H1 (cell line): ENCODE data around the gene FBP1. TPM values are rescaled to one million over a fixed set of nuclear protein-coding genes. Genes with fewer than 3 reads are reported as not detected.

Experiments
- CTCF ChIA-PET: fragments of 300-600 bp; sonication (Branson Sonifier 250); formaldehyde crosslinking; loops from one replicate; lab custom pipeline; 2021; ENCODE audit not compliant: partially characterized antibody; lab: Charles Lee
- POLR2A ChIA-PET: fragments of 300-600 bp; sonication (Branson Sonifier 250); formaldehyde crosslinking; loops from one replicate; lab custom pipeline; 2021; ENCODE audit warnings: inconsistent platforms; ENCODE audit not compliant: partially characterized antibody; lab: Charles Lee
- DNase-seq, 2 experiments: peaks; one replicate each; pipeline versions ENCODE4 v3.0.0 to v3.0.0-alpha.2; 2010 to 2022; ENCODE audit warnings: low spot score in 2 of 2, low read depth in 1 of 2, mixed read lengths in 1 of 2
- FAIRE-seq: peaks from 2 replicates; lab custom pipeline; 2011; peaks lifted over from hg19 to GRCh38; lab: Jason Lieb, UNC
- H2AFZ ChIP-seq: 2 replicates; pipeline ENCODE4 v1.8.1; 2012; ENCODE audit warnings: low read length, inconsistent platforms
- H2AK5ac ChIP-seq: 2 replicates; pipeline ENCODE4 v1.6.1; 2013; ENCODE audit warnings: low read depth, low read length
- H2BK120ac ChIP-seq: replicated peaks from 2 replicates; pipeline ENCODE3; 2013; ENCODE audit warnings: low read depth, low read length, inconsistent platforms
- H2BK12ac ChIP-seq: 2 replicates; pipeline ENCODE4 v1.6.1; 2013; ENCODE audit warnings: low read depth, low read length
- H2BK15ac ChIP-seq: 2 replicates; pipeline ENCODE4 v1.6.1; 2013; ENCODE audit warnings: low read length
- H2BK20ac ChIP-seq: 2 replicates; pipeline ENCODE4 v1.6.1; 2013; ENCODE audit warnings: low read length
- H2BK5ac ChIP-seq: 2 replicates; pipeline ENCODE4 v1.6.1; 2013; ENCODE audit warnings: low read depth, low read length
- H3K14ac ChIP-seq: 2 replicates; pipeline ENCODE4 v1.6.1; 2013; ENCODE audit warnings: inconsistent platforms; ENCODE audit not compliant: insufficient read length
- H3K18ac ChIP-seq: 2 replicates; pipeline ENCODE4 v1.6.1; 2013; ENCODE audit warnings: low read length; ENCODE audit errors: extremely low read depth
- H3K23ac ChIP-seq: 2 replicates; pipeline ENCODE4 v1.6.1; 2013; ENCODE audit warnings: inconsistent platforms; ENCODE audit not compliant: insufficient read length
- H3K23me2 ChIP-seq: 2 replicates; pipeline ENCODE4 v1.6.1; 2013; ENCODE audit warnings: low read depth, low read length
- H3K27ac ChIP-seq: 2 replicates; pipeline ENCODE4 v1.6.1; 2011; ENCODE audit warnings: low read depth, low read length, inconsistent platforms
- H3K27me3 ChIP-seq, 4 experiments: replicated peaks in 1 of 4; 1 replicate in 1 of 4; 2 replicates in 3 of 4; pipeline versions ENCODE4 v1.6.1 to v1.8.1; 2011 to 2013; ENCODE audit warnings: low read length in 3 of 4, mild to moderate bottlenecking in 3 of 4, inconsistent platforms in 2 of 4, mixed read lengths in 2 of 4, moderate library complexity in 1 of 4; ENCODE audit not compliant: control insufficient read depth in 3 of 4, insufficient read depth in 3 of 4; ENCODE audit errors: extremely low read depth in 1 of 4
- H3K36me3 ChIP-seq, 4 experiments: 2 replicates each; pipeline versions ENCODE4 v1.6.1 to v1.8.1; 2011 to 2013; ENCODE audit warnings: mild to moderate bottlenecking in 4 of 4, low read length in 3 of 4, moderate library complexity in 2 of 4, control low read depth in 1 of 4, inconsistent platforms in 1 of 4; ENCODE audit not compliant: insufficient read depth in 4 of 4, control insufficient read depth in 2 of 4
- H3K4ac ChIP-seq: replicated peaks from 2 replicates; pipeline ENCODE3; 2013; ENCODE audit warnings: low read length, low read depth, mixed read lengths, inconsistent platforms; ENCODE audit not compliant: insufficient read length
- H3K4me1 ChIP-seq, 4 experiments: replicated peaks in 1 of 4; 1 replicate in 1 of 4; 2 replicates in 3 of 4; pipeline versions ENCODE4 v1.6.1 to v1.8.1; 2011 to 2013; ENCODE audit warnings: low read length in 3 of 4, inconsistent platforms in 2 of 4, mixed read lengths in 1 of 4; ENCODE audit not compliant: insufficient read depth in 4 of 4, control insufficient read depth in 3 of 4
- H3K4me2 ChIP-seq, 2 experiments: 2 replicates each; pipeline versions ENCODE4 v1.6.1 to v1.8.1; 2011 to 2013; ENCODE audit warnings: low read depth in 2 of 2, low read length in 2 of 2, control low read depth in 1 of 2, inconsistent platforms in 1 of 2, mild to moderate bottlenecking in 1 of 2; ENCODE audit not compliant: insufficient read depth in 1 of 2
- H3K4me3 ChIP-seq, 4 experiments: fragments of 200-600, 300-600 bp in 1 of 4; sonication (generic), shearing (Covaris generic), sonication (Bioruptor Twin) in 1 of 4; 2 replicates each; pipeline versions ENCODE4 v1.5.1 to v1.8.1; 2011 to 2016; ENCODE audit warnings: low read length in 4 of 4, low read depth in 3 of 4, control low read depth in 2 of 4, inconsistent platforms in 2 of 4, mild to moderate bottlenecking in 2 of 4, mixed read lengths in 1 of 4, moderate library complexity in 1 of 4; ENCODE audit not compliant: insufficient read depth in 2 of 4; ENCODE audit errors: extremely low read depth in 1 of 4
- H3K56ac ChIP-seq: replicated peaks from 2 replicates; pipeline ENCODE3; 2013; ENCODE audit warnings: low read depth, mild to moderate bottlenecking, mixed read lengths, low read length, inconsistent platforms; ENCODE audit not compliant: insufficient read length
- H3K79me1 ChIP-seq: 2 replicates; pipeline ENCODE4 v1.6.1; 2013; ENCODE audit warnings: low read depth, low read length, control low read depth
- H3K79me2 ChIP-seq, 2 experiments: 2 replicates each; pipeline versions ENCODE4 v1.6.1 to v1.8.1; 2012 to 2013; ENCODE audit warnings: low read length in 2 of 2, mild to moderate bottlenecking in 2 of 2, inconsistent platforms in 1 of 2; ENCODE audit not compliant: insufficient read depth in 2 of 2, control insufficient read depth in 1 of 2
- H3K9ac ChIP-seq, 4 experiments: replicated peaks in 1 of 4; 1 replicate in 1 of 4; 2 replicates in 3 of 4; pipeline versions ENCODE4 v1.6.1 to v1.8.1; 2011 to 2013; ENCODE audit warnings: low read depth in 3 of 4, low read length in 3 of 4, control low read depth in 2 of 4, mild to moderate bottlenecking in 2 of 4, moderate library complexity in 2 of 4, inconsistent platforms in 1 of 4; ENCODE audit errors: extremely low read depth in 1 of 4
- H3K9me3 ChIP-seq, 2 experiments: 2 replicates each; pipeline versions ENCODE4 v1.6.1 to v1.8.1; 2012 to 2013; ENCODE audit warnings: mild to moderate bottlenecking in 2 of 2, moderate library complexity in 2 of 2, control low read depth in 1 of 2, inconsistent platforms in 1 of 2, low read depth in 1 of 2, low read length in 1 of 2, mixed read lengths in 1 of 2; ENCODE audit not compliant: insufficient read depth in 2 of 2
- H4K20me1 ChIP-seq, 2 experiments: replicated peaks in 1 of 2; 2 replicates each; pipeline versions ENCODE3 to v1.8.1; 2011 to 2013; ENCODE audit warnings: inconsistent platforms in 2 of 2, low read length in 2 of 2, mild to moderate bottlenecking in 1 of 2; ENCODE audit not compliant: insufficient read depth in 2 of 2, control insufficient read depth in 1 of 2
- H4K5ac ChIP-seq: 2 replicates; pipeline ENCODE4 v1.6.1; 2013; ENCODE audit warnings: low read length, low read depth, mixed read lengths, inconsistent platforms; ENCODE audit not compliant: insufficient read length
- H4K8ac ChIP-seq: 2 replicates; pipeline ENCODE4 v1.8.0; 2013; ENCODE audit warnings: mild to moderate bottlenecking, moderate library complexity, low read length, inconsistent platforms; ENCODE audit not compliant: insufficient read depth; ENCODE audit errors: extremely low read depth
- H4K91ac ChIP-seq: replicated peaks from 2 replicates; pipeline ENCODE3; 2013; ENCODE audit warnings: low read length, mixed read lengths, inconsistent platforms; ENCODE audit not compliant: insufficient read length
- BACH1 ChIP-seq: IDR thresholded peaks from 2 replicates; pipeline ENCODE4 v1.6.1; 2012; ENCODE audit warnings: low read length, improper control_type of control experiment
- CREB1 ChIP-seq: IDR thresholded peaks from 2 replicates; pipeline ENCODE4 v1.6.1; 2012; ENCODE audit warnings: inconsistent platforms
- RFX5 ChIP-seq: IDR thresholded peaks from 2 replicates; pipeline ENCODE4 v1.6.1; 2011; ENCODE audit warnings: low read depth, low read length, improper control_type of control experiment, borderline replicate concordance
- SIX5 ChIP-seq: IDR thresholded peaks from 2 replicates; pipeline ENCODE4 v1.6.1; 2011; ENCODE audit warnings: mild to moderate bottlenecking, low read depth, low read length
- SUZ12 ChIP-seq: fragments of 200-600 bp; sonication (generic); IDR thresholded peaks from 2 replicates; pipeline ENCODE4 v1.6.1; 2012; ENCODE audit warnings: mild to moderate bottlenecking, inconsistent platforms, low read length, moderate library complexity, mixed read lengths
- WGBS, 2 experiments: shearing (Covaris generic) in 1 of 2; methylation state at CpG; one replicate each; pipeline versions ENCODE4 v1.1.6 to v1.1.7; 2013 to 2015; ENCODE audit warnings: low lambda C conversion rate in 2 of 2, mixed read lengths in 2 of 2, inconsistent platforms in 1 of 2, low coverage in 1 of 2, missing lambda C conversion rate in 1 of 2; ENCODE audit not compliant: insufficient replicate concordance in 2 of 2, insufficient coverage in 1 of 2, insufficient read length in 1 of 2; ENCODE audit errors: extremely low coverage in 1 of 2, missing lambda C conversion rate in 1 of 2; 5-methylcytosine and 5-hydroxymethylcytosine counted together
- polyA plus RNA-seq, 7 experiments: library from polyadenylated mRNA; depleted of rRNA in 3 of 7; stranded (reverse) in 5 of 7; unstranded in 2 of 7; fragments of >200 nt in 5 of 7; fragments of 200-250 nt in 2 of 7; gene quantifications; 1 replicate in 5 of 7; 2 replicates in 1 of 7; 4 replicates in 1 of 7; pipeline versions ENCODE4 v1.2.1 to v1.2.3, GENCODE V29; 2011 to 2013; ENCODE audit warnings: missing spikeins in 2 of 7, mixed read lengths in 2 of 7
- total RNA-seq: library from RNA; stranded (reverse); fragmentation: NEBNext Ultra II Directional; extraction: Animal tissue kit (Norgen Biotek cat#: 25700); gene quantifications from 2 replicates; pipeline ENCODE4 v1.2.1, GENCODE V29; 2021

Gene FBP1
- total and polyA plus RNA-seq, 2 of the 8 experiments (the other 6 are each of a cell fraction or from before 2014, with no cell fraction given): 1.0 to 4.1 TPM

DNA sequence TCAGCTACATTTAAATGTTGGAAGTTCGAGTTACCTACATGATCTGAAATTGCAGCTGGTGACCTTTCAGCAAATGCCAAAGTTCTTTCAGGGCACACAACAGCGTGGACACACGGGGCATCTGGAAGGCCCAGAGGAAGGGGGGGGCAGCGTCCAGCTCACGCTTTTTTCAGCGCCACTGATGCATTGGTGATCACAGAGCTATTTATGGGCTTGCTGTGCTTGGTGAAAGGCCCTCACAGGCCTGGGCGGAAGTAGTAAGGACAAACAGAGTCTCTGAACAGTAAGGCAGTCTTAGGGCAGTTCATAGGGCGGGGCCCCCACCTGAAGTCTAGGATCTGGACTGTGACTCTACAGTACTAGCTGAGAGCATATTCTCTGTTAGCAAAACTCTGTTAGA lies 39.1 kb downstream of the FBP1 start:
- H2BK12ac ChIP-seq: no peak overlapping the region
- H2BK20ac ChIP-seq: no peak overlapping the region
- no peaks in the 10 kb centered on the region for H3K79me1 ChIP-seq
- H3K79me2 ChIP-seq: no peaks in the 10 kb centered on the region
- H3K4me2 ChIP-seq: no peak overlapping the region
- POLR2A ChIA-PET: interaction anchor here (6.7 kb wide), 1 partner anchor 46 kb away, joined by 43 read pairs; the partner anchor contains the start of gene PCAT7
- no peak overlapping the region for H3K23ac ChIP-seq
- no peak overlapping the region for H3K18ac ChIP-seq
- 96% methylated on average over 8 of the region's 8 CpGs; no CpG with 5 or more reads in 1 of the 2 experiments for WGBS, 2 experiments
- H3K4me3 ChIP-seq: no peak overlapping the region
- H2BK5ac ChIP-seq: no peak overlapping the region
- TF ChIP-seq BACH1 (no peak), SIX5 (no peak), SUZ12 (no peak), CREB1 (no peak), RFX5 (no peak)
- no peak overlapping the region for H2BK15ac ChIP-seq
- no peak overlapping the region for H3K56ac ChIP-seq
- DNase-seq (no peak), FAIRE-seq (no peak)
- H2AFZ ChIP-seq: no peak overlapping the region
- H3K9ac ChIP-seq: no peak overlapping the region
- no peaks in the 10 kb centered on the region for H3K36me3 ChIP-seq
- H4K5ac ChIP-seq: no peak overlapping the region
- H3K23me2 ChIP-seq: no peaks in the 10 kb centered on the region
- H2BK120ac ChIP-seq: no peak overlapping the region
- no peak overlapping the region for H4K91ac ChIP-seq
- H3K4ac ChIP-seq: no peak overlapping the region
- peaks cover 0 to 3% (median 1%) of the 10 kb centered on the region in 4 experiments; a peak in 3 of 7 replicates for H3K4me1 ChIP-seq
- H4K8ac ChIP-seq: no peak overlapping the region
- no peak overlapping the region for H3K27ac ChIP-seq
- no peaks in the 10 kb centered on the region for H3K27me3 ChIP-seq
- no peaks in the 10 kb centered on the region for H4K20me1 ChIP-seq
- CTCF ChIA-PET: interaction anchor here (0.5 to 7.1 kb wide), 4 partner anchors 12 to 47 kb away, joined by 3 to 54 read pairs (median 3); partner anchors contain the start of gene PCAT7
- no peaks in the 10 kb centered on the region for H3K9me3 ChIP-seq
- no peak overlapping the region for H3K14ac ChIP-seq
- H2AK5ac ChIP-seq: no peak overlapping the region
